ENCODE data around the gene RPS26. TPM values are rescaled to one million over a fixed set of nuclear protein-coding genes. Genes with fewer than 3 reads are reported as not detected.
A peak's percentile ranks its signal among the peaks of the same experiment; 100 is the strongest.

RPS26 gene
- total RNA-seq, 4 donors from 2014 or later: 381 to 1,639 (median 1,040) TPM

DNA sequence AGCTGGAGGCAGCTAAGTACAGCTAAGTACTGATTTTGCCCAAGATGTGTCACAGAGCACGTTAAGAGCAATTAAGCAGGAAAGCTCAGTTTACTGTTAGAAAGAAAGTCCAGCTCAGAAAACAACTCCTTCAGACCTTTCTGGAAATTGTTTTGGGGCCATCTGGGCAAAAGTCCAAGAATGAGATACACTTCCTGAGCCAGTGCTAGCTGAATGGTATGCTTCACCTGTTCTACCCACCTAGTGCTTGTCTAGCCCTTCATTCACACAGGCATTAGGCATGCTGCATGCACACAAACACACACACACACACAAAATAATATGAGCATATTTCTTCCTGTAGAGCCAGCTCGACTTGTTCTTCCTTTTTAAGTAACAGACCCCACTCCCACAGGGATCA, 27.5 kb upstream of the RPS26 start:
- no peaks in the 10 kb centered on the region for H3K27me3 ChIP-seq
- DNase-seq: no peak
- H3K4me1 ChIP-seq: peaks cover 0 to 26% (median 0%) of the 10 kb centered on the region in 3 donors
- intact Hi-C loops (cut with DNase I): no loop called here
- 51 to 56% methylated on average over 2 of the region's 2 CpGs for WGBS, 2 donors
- H3K27ac ChIP-seq: peak overlapping the region in 1 of 4 donors; percentile 38
- H3K9me3 ChIP-seq: no peaks in the 10 kb centered on the region
- H3K4me3 ChIP-seq: no peak overlapping the region
- H3K36me3 ChIP-seq: peaks cover 0 to 15% (median 0%) of the 10 kb centered on the region in 3 donors
- TF ChIP-seq POLR2A (IDR thresholded peaks at IDR 0.05): no peak
- TF ChIP-seq, protein P1, sequence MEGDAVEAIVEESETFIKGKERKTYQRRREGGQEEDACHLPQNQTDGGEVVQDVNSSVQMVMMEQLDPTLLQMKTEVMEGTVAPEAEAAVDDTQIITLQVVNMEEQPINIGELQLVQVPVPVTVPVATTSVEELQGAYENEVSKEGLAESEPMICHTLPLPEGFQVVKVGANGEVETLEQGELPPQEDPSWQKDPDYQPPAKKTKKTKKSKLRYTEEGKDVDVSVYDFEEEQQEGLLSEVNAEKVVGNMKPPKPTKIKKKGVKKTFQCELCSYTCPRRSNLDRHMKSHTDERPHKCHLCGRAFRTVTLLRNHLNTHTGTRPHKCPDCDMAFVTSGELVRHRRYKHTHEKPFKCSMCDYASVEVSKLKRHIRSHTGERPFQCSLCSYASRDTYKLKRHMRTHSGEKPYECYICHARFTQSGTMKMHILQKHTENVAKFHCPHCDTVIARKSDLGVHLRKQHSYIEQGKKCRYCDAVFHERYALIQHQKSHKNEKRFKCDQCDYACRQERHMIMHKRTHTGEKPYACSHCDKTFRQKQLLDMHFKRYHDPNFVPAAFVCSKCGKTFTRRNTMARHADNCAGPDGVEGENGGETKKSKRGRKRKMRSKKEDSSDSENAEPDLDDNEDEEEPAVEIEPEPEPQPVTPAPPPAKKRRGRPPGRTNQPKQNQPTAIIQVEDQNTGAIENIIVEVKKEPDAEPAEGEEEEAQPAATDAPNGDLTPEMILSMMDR (IDR thresholded peaks at IDR 0.05): no peak

DNA sequence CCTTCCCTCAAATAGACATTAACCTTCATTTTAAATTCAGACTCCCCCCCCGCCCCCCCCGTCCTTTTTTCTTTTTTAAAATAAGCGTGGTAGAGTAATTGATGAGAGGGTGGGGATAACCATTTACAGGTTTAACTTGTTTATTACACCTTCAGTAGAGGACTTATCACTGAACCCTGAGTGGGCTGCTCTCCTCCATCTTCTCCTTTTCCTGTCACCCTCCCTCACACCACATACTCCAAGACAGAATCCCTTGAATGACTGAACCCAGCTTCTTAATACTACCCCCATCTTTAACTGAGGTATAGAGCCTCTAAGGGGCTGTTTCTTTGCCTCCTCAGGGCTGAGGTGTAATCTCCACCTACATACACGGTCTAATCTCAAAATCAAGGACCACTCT, 24.5 kb upstream of the RPS26 start:
- no peak for TF ChIP-seq POLR2A (IDR thresholded peaks at IDR 0.05)
- TF ChIP-seq, protein P1 (IDR thresholded peaks at IDR 0.05): no peak
- intact Hi-C loops (cut with DNase I): no loop called here
- 84 to 87% methylated on average over 4 of the region's 4 CpGs for WGBS, 2 donors

GRCh38 chr12:56018356-56018755, 23.4 kb upstream of the RPS26 start:
- intact Hi-C loops (cut with DNase I): no loop called here
- Histone ChIP-seq H3K27ac (no peak overlapping the region), H3K4me3 (no peak overlapping the region), H3K9me3 (no peaks in the 10 kb centered on the region), H3K36me3 (peaks cover 0 to 19% (median 0%) of the 10 kb centered on the region in 3 donors), H3K4me1 (peaks cover 12 to 48% (median 12%) of the 10 kb centered on the region in 3 donors), H3K27me3 (no peaks in the 10 kb centered on the region)
- 100% methylated on average over 1 of the region's 1 CpG for WGBS, 2 donors
- no peak for DNase-seq
- TF ChIP-seq, protein P1 (IDR thresholded peaks at IDR 0.05): no peak
- no peak for TF ChIP-seq POLR2A (IDR thresholded peaks at IDR 0.05)

More for the DNA sequence above, 24.5 kb upstream of the RPS26 start:
- Histone ChIP-seq H3K4me1 (peaks cover 11 to 49% (median 11%) of the 10 kb centered on the region in 3 donors), H3K27me3 (no peaks in the 10 kb centered on the region), H3K9me3 (no peaks in the 10 kb centered on the region), H3K27ac (no peak overlapping the region), H3K36me3 (peaks cover 0 to 19% (median 0%) of the 10 kb centered on the region in 3 donors), H3K4me3 (no peak overlapping the region)
- DNase-seq: no peak

- peak within 1 kb of the TSS in 3 of 4 donors; percentile 33 to 49 (median 33) for H3K4me3 ChIP-seq
- H3K36me3 ChIP-seq: peaks cover 0 to 30% (median 0%) of the 10 kb centered on the region in 3 donors
- intact Hi-C loops (cut with DNase I): no loop called here
- peak within 1 kb of the TSS; percentile 47 to 88 (median 72) for H3K27ac ChIP-seq
- TF ChIP-seq POLR2A (IDR thresholded peaks at IDR 0.05): no peak
- TF ChIP-seq, protein P1 (IDR thresholded peaks at IDR 0.05): no peak
- H3K4me1 ChIP-seq: peaks cover 12 to 26% (median 12%) of the 10 kb centered on the region in 3 donors
- DNase-seq: no peak
- no peaks in the 10 kb centered on the region for H3K27me3 ChIP-seq
- no peaks in the 10 kb centered on the region for H3K9me3 ChIP-seq
- WGBS, 2 donors: 34 to 45% methylated on average over 3 to 8 of the region's 10 CpGs
Observed at GRCh38 chr12:56020423-56021184, 21.1 kb upstream of the RPS26 start, which contains the start of gene IKZF4. TSS of gene IKZF4 (plus strand) at chr12:56021043. CDS start at chr12:56021494, 451 bp downstream.

DNA sequence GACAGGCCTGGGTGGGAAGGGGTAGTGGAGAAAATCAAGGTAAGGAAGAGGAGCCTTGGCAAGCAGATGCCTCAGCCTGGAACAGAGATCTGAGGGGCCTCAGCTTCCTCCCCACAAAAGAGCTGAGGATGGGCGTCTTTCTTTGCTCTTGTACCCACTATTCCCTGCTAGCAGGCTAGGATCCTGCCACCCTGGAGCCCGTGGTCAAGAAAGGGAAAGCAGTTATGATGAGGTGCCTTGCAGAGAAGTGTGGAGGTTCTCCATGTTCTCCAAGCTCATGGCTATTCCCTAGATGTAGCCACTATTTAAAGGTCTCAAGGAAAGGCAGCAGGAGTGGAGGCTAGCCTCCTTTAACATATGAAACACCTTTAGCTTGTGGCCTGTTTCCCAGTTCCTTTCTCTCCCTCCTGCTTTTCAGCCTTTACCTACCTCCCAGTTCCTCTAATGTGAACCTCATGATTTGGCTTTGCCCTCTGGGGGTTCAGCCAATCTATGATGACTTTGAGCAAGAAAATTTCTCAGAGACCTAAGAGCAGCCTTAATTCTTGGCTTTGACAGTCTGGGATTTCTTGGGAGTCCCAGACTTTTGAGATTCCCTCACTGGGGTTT, 19.7 kb upstream of the RPS26 start:
- TF ChIP-seq POLR2A (IDR thresholded peaks at IDR 0.05): no peak
- TF ChIP-seq, protein P1 (IDR thresholded peaks at IDR 0.05): no peak
- Histone ChIP-seq H3K27me3 (no peaks in the 10 kb centered on the region), H3K4me3 (peak overlapping the region in 2 of 4 donors; percentile 33 to 49), H3K9me3 (no peaks in the 10 kb centered on the region), H3K27ac (peak overlapping the region; percentile 47 to 88 (median 72)), H3K36me3 (peaks cover 0 to 39% (median 0%) of the 10 kb centered on the region in 3 donors), H3K4me1 (peaks cover 12 to 26% (median 12%) of the 10 kb centered on the region in 3 donors)
- DNase-seq: no peak
- WGBS, 2 donors: 48 to 71% methylated on average over 2 of the region's 2 CpGs
- intact Hi-C loops (cut with DNase I): no loop called here

Measured in esophagus squamous epithelium (tissue), 5 donors.